Activated naive CD8-positive, alpha-beta T cell treated with anti-CD3 and anti-CD28 coated beads for 36 hours (primary cell): Measurements from ENCODE around the gene MOV10L1. TPM values are rescaled to one million over a fixed set of nuclear protein-coding genes. Genes with fewer than 3 reads are reported as not detected.
"Not testable (repeated sequence)": the region's sequence is repeated elsewhere in the genome, so short reads cannot be mapped to it uniquely, and the experiment has no call there.

Experiments used
- DNase-seq: peaks from one replicate; pipeline ENCODE4 v3.0.0; 2021
- H3K27ac Mint-ChIP-seq: one replicate; pipeline ENCODE4 v1.8.0; 2022; ENCODE audit warnings: mild to moderate bottlenecking, moderate library complexity, mixed read lengths
- H3K27me3 Mint-ChIP-seq: one replicate; pipeline ENCODE4 v1.8.0; 2022; ENCODE audit warnings: mild to moderate bottlenecking, mixed read lengths
- H3K36me3 Mint-ChIP-seq: one replicate; pipeline ENCODE4 v1.8.0; 2021; ENCODE audit warnings: mild to moderate bottlenecking, mixed read lengths
- H3K4me1 Mint-ChIP-seq: one replicate; pipeline ENCODE4 v1.8.0; 2021; ENCODE audit warnings: mixed read lengths
- H3K4me3 Mint-ChIP-seq: one replicate; pipeline ENCODE4 v1.8.0; 2022; ENCODE audit warnings: mild to moderate bottlenecking, moderate library complexity, mixed read lengths
- H3K9me3 Mint-ChIP-seq: one replicate; pipeline ENCODE4 v1.8.0; 2022; ENCODE audit warnings: mixed read lengths
- total RNA-seq, 2 experiments: library from RNA; stranded (reverse); gene quantifications; one replicate each; pipeline ENCODE4 v1.2.3, GENCODE V29; 2021

The MOV10L1 gene
- total RNA-seq, 2 experiments from 2014 or later = 0.14 to 0.23 TPM

DNA sequence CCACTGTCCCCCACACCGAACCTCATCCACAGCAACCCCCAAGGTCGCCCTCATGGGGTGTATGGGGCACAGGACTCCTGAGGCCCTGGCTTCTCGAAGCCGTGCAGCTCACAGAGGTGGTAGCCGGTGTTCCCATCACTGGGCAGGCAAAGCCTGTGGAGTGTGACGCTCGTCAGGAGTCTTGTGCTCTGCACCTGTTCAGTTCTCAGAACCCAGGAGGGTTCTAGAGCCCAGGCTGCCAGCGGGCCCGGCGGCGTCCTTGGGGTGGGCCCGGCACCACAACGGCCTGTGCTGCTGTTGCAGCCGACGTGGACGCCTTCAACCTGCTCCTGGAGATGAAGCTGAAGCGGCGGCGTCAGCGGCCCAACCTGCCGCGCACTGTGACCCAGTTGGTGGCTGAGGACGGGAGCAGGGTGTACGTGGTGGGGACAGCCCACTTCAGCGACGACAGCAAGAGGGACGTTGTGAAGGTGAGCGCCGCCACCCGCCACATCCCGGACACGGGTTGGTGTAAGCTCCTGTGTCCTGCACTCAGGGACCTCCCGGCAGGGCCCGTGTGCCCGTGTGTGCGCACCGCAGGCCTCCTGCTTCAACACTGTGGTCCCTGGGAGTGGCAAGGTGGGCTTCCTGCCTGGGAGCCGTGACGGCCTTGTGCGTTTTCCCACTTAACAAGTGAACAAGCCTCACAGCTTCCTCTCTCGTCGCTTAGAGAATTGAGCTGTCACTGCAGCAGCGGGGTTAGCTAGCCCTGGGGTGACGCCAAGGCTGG lies 104.4 kb downstream of the MOV10L1 start:
- Mint-ChIP-seq H3K9me3 (no peaks in the 10 kb centered on the region), H3K4me3 (no peak overlapping the region), H3K36me3 (peaks cover 14% of the 10 kb centered on the region), H3K27ac (no peak overlapping the region), H3K27me3 (no peaks in the 10 kb centered on the region), H3K4me1 (peaks cover 29% of the 10 kb centered on the region)
- DNase-seq = no peak

DNA sequence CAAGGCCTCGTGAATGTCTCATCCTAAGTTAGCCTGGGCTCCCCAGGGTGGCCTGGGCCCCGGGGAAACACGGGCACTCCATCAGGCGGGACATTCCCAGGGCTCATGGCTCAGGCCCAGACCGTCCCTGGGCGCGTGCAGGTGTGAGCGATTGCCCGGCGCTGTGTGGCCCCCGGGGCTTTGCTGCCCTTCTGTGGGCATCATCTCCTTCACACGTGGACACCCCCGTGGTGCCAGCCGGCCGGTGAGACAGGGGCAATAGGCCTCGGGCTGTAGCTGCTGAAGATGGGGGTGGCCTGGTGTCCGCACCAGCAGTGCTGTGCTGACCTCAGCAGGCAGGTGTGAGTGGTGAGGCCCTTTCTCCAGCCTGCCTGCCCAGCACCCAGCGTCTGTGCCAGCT lies 106.5 kb downstream of the MOV10L1 start:
- Mint-ChIP-seq H3K4me1 (peaks cover 21% of the 10 kb centered on the region), H3K4me3 (no peak overlapping the region), H3K27me3 (no peaks in the 10 kb centered on the region), H3K27ac (no peak overlapping the region), H3K9me3 (no peaks in the 10 kb centered on the region), H3K36me3 (peaks cover 12% of the 10 kb centered on the region)
- DNase-seq = no peak

DNA sequence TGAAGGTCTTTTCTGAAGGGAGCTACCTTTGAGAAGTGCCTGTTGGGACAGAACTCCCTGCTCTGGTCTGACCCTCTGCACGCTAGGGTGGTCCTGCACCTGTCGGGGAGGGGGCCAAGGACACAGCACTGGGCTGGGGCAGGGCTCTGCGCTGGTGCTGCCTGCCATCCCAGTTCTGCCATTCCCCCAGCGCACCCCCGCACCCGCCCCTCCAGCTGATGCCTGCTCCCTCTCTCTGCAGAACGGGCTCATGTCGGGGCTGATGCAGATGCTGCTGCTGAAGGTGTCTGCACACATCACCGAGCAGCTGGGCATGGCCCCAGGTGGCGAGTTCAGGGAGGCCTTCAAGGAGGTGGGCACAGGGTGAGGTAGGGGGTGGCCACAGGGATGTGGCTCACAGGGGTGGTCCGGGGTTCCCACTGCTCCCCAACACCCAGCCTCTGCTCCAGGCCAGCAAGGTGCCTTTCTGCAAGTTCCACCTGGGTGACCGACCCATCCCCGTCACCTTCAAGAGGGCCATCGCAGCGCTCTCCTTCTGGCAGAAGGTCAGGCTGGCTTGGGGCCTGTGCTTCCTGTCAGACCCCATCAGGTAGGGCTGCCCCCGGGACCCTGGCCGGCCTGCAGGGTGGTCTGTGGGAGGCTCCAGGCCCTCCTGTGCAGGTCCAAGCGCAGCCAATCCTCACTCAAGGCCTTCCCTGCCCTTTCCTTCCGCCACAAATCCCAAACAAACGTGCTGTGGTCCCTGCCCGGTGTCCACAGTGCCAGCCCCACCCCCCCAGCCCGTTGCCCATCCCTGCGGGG lies 107.4 kb downstream of the MOV10L1 start:
- peaks cover 3% of the 10 kb centered on the region for H3K36me3 Mint-ChIP-seq
- no peak overlapping the region for H3K4me3 Mint-ChIP-seq
- H3K9me3 Mint-ChIP-seq = no peaks in the 10 kb centered on the region
- H3K27ac Mint-ChIP-seq = no peak overlapping the region
- no peaks in the 10 kb centered on the region for H3K27me3 Mint-ChIP-seq
- DNase-seq = no peak
- H3K4me1 Mint-ChIP-seq = peaks cover 17% of the 10 kb centered on the region

DNA sequence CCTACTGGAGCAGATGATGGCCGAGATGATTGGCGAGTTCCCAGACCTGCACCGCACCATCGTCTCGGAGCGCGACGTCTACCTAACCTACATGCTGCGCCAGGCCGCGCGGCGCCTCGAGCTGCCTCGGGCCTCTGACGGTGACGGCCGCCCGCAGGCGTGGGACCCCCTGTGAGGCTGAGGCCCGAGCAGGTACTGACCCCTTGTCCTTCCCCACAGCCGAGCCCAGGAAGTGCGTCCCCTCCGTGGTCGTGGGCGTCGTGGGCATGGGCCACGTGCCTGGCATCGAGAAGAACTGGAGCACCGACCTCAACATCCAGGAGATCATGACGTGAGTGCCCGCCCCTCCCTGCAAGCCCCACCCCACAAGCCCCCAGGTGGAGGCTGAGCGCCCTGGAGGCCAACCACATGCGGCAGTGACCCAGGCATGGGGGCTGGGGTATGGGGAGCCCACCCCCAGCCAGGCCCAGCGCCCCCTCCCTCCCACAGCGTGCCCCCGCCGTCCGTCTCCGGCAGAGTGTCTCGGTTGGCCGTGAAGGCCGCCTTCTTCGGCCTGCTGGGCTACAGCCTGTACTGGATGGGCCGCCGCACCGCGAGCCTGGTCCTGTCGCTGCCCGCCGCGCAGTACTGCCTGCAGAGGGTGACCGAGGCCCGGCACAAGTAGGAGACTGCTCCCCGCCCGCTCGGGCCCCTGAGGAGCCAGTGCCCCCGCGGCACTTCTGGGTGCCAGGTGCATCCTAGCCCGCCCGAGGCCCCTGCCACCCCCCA lies 108.2 kb downstream of the MOV10L1 start:
- H3K9me3 Mint-ChIP-seq = no peaks in the 10 kb centered on the region
- H3K36me3 Mint-ChIP-seq = peaks cover 4% of the 10 kb centered on the region
- H3K4me3 Mint-ChIP-seq = no peak overlapping the region
- DNase-seq = no peak
- H3K27me3 Mint-ChIP-seq = no peaks in the 10 kb centered on the region
- peaks cover 15% of the 10 kb centered on the region for H3K4me1 Mint-ChIP-seq
- H3K27ac Mint-ChIP-seq = no peak overlapping the region

DNA sequence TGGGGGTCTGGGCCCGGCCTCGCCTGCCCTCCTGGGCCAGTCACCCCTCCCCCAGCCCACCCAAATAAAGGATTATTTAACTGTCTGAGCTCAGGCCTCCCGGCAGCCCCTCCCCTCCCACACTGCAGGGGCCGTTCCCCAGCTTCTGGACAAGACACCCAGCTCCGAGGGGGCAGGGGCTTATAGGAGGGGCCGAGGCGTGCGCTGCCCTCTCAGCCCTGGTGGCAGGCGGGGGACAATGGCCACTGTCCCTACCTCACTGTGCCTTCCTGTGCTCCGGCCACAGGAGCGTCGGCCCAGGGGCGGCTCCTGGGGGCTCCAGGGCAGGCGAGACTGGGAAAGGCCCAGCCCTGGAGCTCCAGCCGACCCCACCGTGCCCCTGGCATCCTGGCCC lies 108.8 kb downstream of the MOV10L1 start:
- no peak overlapping the region for H3K27ac Mint-ChIP-seq
- DNase-seq = no peak
- no peak overlapping the region for H3K4me3 Mint-ChIP-seq
- H3K36me3 Mint-ChIP-seq = peaks cover 10% of the 10 kb centered on the region
- peaks cover 18% of the 10 kb centered on the region for H3K4me1 Mint-ChIP-seq
- H3K27me3 Mint-ChIP-seq = no peaks in the 10 kb centered on the region
- H3K9me3 Mint-ChIP-seq = no peaks in the 10 kb centered on the region

DNA sequence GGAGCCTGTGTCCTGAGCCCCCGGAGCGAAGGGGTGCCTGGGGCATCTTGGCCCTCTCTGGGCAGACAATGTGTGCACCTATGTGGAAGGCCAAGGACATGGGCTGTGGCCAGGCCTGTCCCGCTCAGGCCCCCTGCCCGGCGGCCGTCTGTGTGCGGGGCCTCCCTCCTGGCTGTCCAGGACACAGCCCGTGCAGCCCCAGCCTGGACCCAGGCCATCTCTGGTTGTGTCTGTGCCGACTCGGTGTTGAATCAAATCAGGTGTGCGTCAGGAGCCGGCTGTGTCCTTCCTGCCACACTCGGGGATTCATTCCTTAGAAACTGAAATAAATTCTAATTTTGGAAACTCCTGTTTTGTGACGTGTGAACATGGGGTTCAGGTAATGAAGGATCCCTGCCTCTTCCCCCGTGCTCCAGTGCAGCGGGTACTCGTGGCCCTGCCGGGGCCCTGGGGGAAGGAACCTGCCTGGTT lies 109.5 kb downstream of the MOV10L1 start:
- no peaks in the 10 kb centered on the region for H3K27me3 Mint-ChIP-seq
- H3K9me3 Mint-ChIP-seq = no peaks in the 10 kb centered on the region
- no peak for DNase-seq
- peaks cover 14% of the 10 kb centered on the region for H3K36me3 Mint-ChIP-seq
- peak overlapping the region; percentile 48 for H3K27ac Mint-ChIP-seq
- peaks cover 21% of the 10 kb centered on the region for H3K4me1 Mint-ChIP-seq
- H3K4me3 Mint-ChIP-seq = peak overlapping the region; percentile 71

DNA sequence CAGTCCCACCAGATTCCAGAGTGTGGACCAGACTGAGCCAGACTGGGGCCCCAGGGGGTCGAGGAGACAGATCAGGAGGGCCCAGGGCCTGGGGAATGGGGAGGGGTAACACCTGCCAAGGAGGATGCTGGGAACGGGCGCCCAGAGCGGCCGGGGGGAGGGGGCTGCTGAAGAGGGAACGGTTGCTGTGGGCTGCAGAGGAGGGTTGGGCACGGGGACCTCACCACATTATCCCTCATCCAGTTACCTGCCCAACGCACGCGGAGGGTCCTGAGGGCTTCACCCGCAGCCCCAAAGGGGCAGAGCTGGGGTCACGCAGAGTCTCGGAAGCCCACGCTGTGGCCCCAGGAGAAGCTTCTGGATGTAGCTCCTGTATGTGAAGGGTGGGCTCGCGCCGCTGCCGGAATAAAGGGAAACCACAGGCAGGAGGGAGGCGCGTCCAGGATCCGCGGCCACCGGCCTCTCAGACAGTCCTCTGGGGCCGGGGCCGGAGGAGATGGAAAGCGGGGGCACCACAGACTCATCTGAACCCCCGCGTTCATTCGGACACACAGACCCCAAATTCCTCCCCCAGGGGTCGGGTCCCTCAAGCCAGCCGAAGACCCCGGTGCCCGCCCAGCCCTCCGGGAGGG lies 110.1 kb downstream of the MOV10L1 start:
- H3K27ac Mint-ChIP-seq = peak overlapping the region; percentile 48
- H3K36me3 Mint-ChIP-seq = peaks cover 14% of the 10 kb centered on the region
- no peak for DNase-seq
- no peaks in the 10 kb centered on the region for H3K27me3 Mint-ChIP-seq
- H3K4me1 Mint-ChIP-seq = peaks cover 23% of the 10 kb centered on the region
- no peaks in the 10 kb centered on the region for H3K9me3 Mint-ChIP-seq
- peak overlapping the region; percentile 71 for H3K4me3 Mint-ChIP-seq

DNA sequence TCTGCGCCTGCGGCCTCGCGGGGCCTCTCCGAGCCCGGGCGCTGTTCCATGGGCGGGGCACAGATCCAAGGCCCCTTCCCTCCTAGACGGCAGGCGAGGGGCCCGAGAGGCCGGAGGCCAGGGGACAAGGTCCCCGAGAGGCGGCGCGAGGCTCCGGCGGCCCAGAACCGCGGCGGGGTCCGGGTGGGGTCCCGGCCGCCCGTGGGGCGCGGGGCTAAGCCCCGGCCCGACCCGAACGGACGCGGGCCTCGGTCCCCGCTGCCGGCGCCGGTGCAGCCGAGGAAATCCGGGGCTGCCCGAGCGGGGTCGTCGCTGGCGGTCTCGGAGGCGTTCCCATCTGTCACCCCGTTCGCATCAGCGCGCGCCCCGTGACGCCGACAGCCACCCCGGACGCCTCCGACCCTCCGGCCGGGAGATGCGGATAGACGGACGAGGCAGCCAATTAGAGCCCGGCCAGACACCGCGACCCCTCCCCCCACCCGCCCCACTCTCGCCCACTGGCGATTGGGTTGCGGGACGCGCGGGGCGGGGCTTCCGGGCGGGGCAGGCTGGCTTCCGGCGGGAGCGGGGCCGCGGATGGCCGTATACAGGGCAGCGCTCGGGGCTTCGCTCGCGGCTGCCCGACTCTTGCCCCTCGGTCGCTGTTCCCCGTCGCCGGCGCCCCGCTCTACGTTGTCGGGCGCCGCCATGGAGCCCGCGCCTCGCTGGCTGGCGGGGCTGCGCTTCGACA lies 110.8 kb downstream of the MOV10L1 start, which contains the start of gene SELENOO:
Gene SELENOO (plus strand): TSS at position 551 of the 730 bp plus-strand sequence. CDS start 26 bp downstream, at position 577.
- DNase-seq = peak; percentile 93

DNA sequence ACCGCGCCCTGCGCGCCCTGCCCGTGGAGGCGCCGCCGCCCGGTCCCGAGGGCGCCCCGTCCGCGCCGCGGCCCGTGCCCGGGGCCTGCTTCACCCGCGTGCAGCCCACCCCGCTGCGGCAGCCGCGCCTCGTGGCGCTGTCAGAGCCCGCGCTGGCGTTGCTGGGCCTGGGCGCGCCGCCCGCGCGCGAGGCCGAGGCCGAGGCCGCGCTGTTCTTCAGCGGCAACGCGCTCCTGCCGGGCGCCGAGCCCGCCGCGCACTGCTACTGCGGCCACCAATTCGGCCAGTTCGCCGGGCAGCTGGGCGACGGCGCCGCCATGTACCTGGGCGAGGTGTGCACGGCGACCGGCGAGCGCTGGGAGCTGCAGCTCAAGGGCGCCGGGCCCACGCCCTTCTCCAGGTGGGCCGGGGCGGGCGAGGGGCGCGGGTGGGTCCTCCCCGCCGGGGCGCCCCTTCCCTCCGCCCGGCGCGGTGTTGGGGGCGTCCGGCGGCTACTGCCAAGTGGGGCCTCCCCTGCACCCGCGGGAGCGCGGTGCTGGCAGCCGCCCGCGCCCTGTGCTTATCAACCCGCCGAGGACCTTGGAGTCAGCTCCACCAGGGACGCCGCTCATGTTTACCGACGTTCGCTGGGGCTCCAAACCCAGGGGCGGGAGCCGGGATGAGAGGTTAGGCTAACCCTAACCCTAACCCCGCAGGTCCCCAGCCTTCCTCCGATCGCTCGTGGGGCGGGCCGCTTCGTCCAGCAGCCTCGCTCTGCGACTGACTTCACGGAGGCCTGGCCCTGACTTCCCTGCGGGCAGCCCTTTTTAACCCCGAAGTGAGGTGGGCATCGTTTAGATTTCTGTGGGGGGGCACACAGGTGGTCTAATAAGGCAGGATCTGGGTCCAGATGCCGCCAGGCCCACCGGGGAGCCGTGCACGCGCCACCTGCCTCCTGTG lies 111.7 kb downstream of the MOV10L1 start:
- peak; percentile 36 for DNase-seq
- H3K27me3 Mint-ChIP-seq = no peaks in the 10 kb centered on the region
- H3K36me3 Mint-ChIP-seq = peaks cover 14% of the 10 kb centered on the region
- peaks cover 26% of the 10 kb centered on the region for H3K4me1 Mint-ChIP-seq
- peak overlapping the region; percentile 86 for H3K4me3 Mint-ChIP-seq
- H3K27ac Mint-ChIP-seq = peak overlapping the region; percentile 76
- H3K9me3 Mint-ChIP-seq = no peaks in the 10 kb centered on the region

More for the DNA sequence above, 110.8 kb downstream of the MOV10L1 start, which contains the start of gene SELENOO:
- peak within 1 kb of the TSS; percentile 86 for H3K4me3 Mint-ChIP-seq
- peaks cover 14% of the 10 kb centered on the region for H3K36me3 Mint-ChIP-seq
- peaks cover 26% of the 10 kb centered on the region for H3K4me1 Mint-ChIP-seq
- peak within 1 kb of the TSS; percentile 76 for H3K27ac Mint-ChIP-seq
- no peaks in the 10 kb centered on the region for H3K27me3 Mint-ChIP-seq
- no peaks in the 10 kb centered on the region for H3K9me3 Mint-ChIP-seq

DNA sequence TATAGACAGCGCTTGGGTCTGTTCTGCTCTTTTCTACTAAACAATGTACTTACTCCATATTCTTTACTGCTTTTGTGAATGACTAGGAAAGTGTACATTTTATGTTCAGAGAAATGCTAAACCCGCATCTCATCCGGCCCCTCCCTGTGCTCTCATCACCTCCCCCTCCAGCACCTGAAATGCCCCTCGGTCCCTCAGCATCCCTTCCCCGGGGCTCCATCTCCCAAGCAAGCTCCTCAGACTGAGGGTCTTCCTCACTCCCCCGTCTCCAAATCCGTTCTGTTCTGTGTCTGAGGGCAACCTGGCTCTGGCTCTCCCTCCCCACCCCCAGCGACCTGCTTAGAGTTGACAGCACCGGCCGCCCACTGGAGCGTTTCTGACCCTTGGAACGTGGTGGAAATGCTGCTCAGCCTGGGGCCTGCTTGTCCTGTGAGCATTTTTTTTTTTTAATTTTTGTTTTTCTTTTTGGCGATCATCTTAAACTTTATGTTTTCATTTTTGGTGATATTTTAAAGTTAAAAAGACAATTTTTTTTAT lies 112.4 kb downstream of the MOV10L1 start:
- H3K27ac Mint-ChIP-seq = peak overlapping the region; percentile 76
- H3K36me3 Mint-ChIP-seq = peaks cover 14% of the 10 kb centered on the region
- DNase-seq = no peak
- H3K9me3 Mint-ChIP-seq = no peaks in the 10 kb centered on the region
- H3K4me1 Mint-ChIP-seq = peaks cover 29% of the 10 kb centered on the region
- H3K27me3 Mint-ChIP-seq = no peaks in the 10 kb centered on the region
- peak overlapping the region; percentile 86 for H3K4me3 Mint-ChIP-seq

DNA sequence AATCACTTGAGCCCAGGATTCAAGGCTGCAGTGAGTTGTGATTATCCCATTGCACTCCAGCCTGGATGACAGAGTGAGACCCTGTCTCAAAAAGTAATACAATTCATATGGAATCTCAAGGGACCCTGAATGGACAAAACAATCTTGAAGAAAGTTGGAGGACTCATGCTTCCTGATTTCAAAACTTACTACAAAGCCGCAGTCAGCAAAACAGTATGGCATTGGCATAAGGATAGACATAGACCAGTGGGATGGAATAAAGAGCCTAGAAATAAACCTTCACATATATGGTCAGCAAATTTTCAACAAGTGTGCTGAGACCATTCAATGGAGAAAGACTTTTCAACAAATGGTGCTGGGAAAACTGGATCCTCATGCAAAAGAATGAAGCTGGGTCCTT lies 113.5 kb downstream of the MOV10L1 start:
- peaks cover 14% of the 10 kb centered on the region for H3K36me3 Mint-ChIP-seq
- DNase-seq = no peak
- H3K4me3 Mint-ChIP-seq = no peak overlapping the region
- no peak overlapping the region for H3K27ac Mint-ChIP-seq
- peaks cover 29% of the 10 kb centered on the region for H3K4me1 Mint-ChIP-seq
- no peaks in the 10 kb centered on the region for H3K27me3 Mint-ChIP-seq
- H3K9me3 Mint-ChIP-seq = no peaks in the 10 kb centered on the region

DNA sequence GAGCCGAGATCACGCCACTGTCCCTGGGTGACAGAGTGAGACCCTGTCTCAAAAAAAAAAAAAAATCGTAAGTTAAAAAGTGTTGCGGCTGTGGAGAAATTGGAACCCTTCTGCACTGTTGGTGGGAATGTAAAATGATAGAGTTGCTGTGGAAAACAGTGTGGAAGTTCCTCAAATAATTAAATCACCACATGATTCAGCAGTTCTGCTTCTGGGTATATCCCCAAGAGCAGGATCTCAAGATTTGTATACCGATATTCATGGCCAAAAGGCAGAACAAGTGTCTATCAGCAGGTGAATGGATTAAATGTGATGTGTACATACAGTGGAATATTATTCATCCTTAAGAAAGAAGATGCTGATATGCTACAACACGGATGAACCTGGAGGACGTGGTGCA lies 114.8 kb downstream of the MOV10L1 start:
- Mint-ChIP-seq H3K27ac (no peak overlapping the region), H3K4me3 (no peak overlapping the region), H3K4me1 (peaks cover 25% of the 10 kb centered on the region), H3K27me3 (no peaks in the 10 kb centered on the region), H3K9me3 (no peaks in the 10 kb centered on the region), H3K36me3 (peaks cover 14% of the 10 kb centered on the region)
- DNase-seq = no peak

DNA sequence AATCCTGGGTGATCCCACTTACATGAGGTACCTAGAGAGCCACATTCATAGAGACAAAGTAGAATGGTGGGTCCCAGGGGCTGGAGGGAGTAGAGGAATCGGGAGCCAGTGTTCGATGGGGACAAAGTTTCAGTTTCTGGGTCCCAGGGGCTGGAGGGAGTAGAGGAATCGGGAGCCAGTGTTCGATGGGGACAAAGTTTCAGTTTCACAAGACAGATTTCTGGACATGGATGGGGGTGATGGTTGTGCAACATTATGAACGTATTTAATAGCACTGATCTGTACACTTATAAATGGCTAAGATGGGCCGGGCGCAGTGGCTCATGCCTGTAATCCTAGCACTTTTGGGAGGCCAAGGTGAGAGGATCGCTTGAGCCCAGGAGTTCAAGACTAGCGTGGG lies 115.2 kb downstream of the MOV10L1 start:
- not testable (repeated sequence) for DNase-seq, H3K4me3 Mint-ChIP-seq, H3K9me3 Mint-ChIP-seq, H3K27ac Mint-ChIP-seq, H3K27me3 Mint-ChIP-seq
- Mint-ChIP-seq H3K36me3 (peaks cover 18% of the 10 kb centered on the region), H3K4me1 (peaks cover 27% of the 10 kb centered on the region)
